HepG2 (cell line): ENCODE data around the gene KRTAP5-6. TPM values are rescaled to one million over a fixed set of nuclear protein-coding genes. Genes with fewer than 3 reads are reported as not detected.
A peak's percentile ranks its signal among the peaks of the same experiment; 100 is the strongest.

Experiments
- BRF2 ChIP-seq: sonication (generic); formaldehyde crosslinking; IDR thresholded peaks from 2 replicates; pipeline ENCODE4 v1.8.1; 2022; ENCODE audit warnings: mild to moderate bottlenecking, missing genetic modification reagents
- CBX2 ChIP-seq, 2 experiments: fragments of 200-600 bp in 1 of 2; sonication (generic); formaldehyde crosslinking in 1 of 2; IDR thresholded peaks; 2 replicates each; pipeline versions ENCODE4 v1.7.0 to v1.8.1; 2018 to 2022; ENCODE audit warnings: low read depth in 2 of 2, low read length in 1 of 2, mild to moderate bottlenecking in 1 of 2, missing genetic modification reagents in 1 of 2
- CCDC6 ChIP-seq: sonication (generic); formaldehyde crosslinking; IDR thresholded peaks from 2 replicates; pipeline ENCODE4 v1.8.1; 2022; ENCODE audit warnings: mild to moderate bottlenecking, missing genetic modification reagents, moderate library complexity
- ISL2 ChIP-seq: sonication (generic); formaldehyde crosslinking; IDR thresholded peaks from 2 replicates; pipeline ENCODE4 v1.5.0; 2020; ENCODE audit warnings: missing genetic modification reagents
- MAFK ChIP-seq, 2 experiments: IDR thresholded peaks in 1 of 2; conservative IDR thresholded peaks in 1 of 2; 2 replicates each; pipeline ENCODE4 v1.6.1; 2011; ENCODE audit warnings: improper control_type of control experiment in 2 of 2, low read length in 2 of 2
- NFKB2 ChIP-seq: sonication (generic); formaldehyde crosslinking; IDR thresholded peaks from 2 replicates; pipeline ENCODE4 v1.4.0; 2020; ENCODE audit warnings: missing genetic modification reagents, borderline replicate concordance
- NR2F1 ChIP-seq, 2 experiments: fragments of 450-650 bp in 1 of 2; formaldehyde crosslinking in 1 of 2; IDR thresholded peaks; 2 replicates each; pipeline versions ENCODE4 v1.5.0 to v1.6.1; 2016 to 2020; ENCODE audit warnings: mild to moderate bottlenecking in 1 of 2, missing compliant biosample characterization in 1 of 2, missing genetic modification reagents in 1 of 2, moderate library complexity in 1 of 2
- NR2F2 ChIP-seq: IDR thresholded peaks from 2 replicates; pipeline ENCODE4 v1.6.1; 2012; ENCODE audit warnings: low read depth, inconsistent platforms, borderline replicate concordance
- SMC3 ChIP-seq: IDR thresholded peaks from 2 replicates; pipeline ENCODE4 v1.6.1; 2011; ENCODE audit warnings: low read length, improper control_type of control experiment
- SRSF9 ChIP-seq: fragments of 200-400 bp; formaldehyde crosslinking; IDR thresholded peaks from 2 replicates; pipeline ENCODE4 v1.6.1; 2018; ENCODE audit warnings: borderline replicate concordance, mild to moderate bottlenecking, low read depth, low read length; ENCODE audit not compliant: insufficient read depth, poor library complexity, severe bottlenecking
- TBP ChIP-seq: sonication (generic); formaldehyde crosslinking; IDR thresholded peaks from 2 replicates; pipeline ENCODE4 v1.5.0; 2020; ENCODE audit warnings: missing genetic modification reagents
- TFDP2 ChIP-seq: sonication (generic); formaldehyde crosslinking; IDR thresholded peaks from 2 replicates; pipeline ENCODE4 v1.4.0; 2020; ENCODE audit warnings: missing genetic modification reagents
- XRCC5 ChIP-seq: fragments of 200-400 bp; formaldehyde crosslinking; optimal IDR thresholded peaks from 2 replicates; pipeline ENCODE3; 2017; ENCODE audit warnings: mild to moderate bottlenecking, low read length
- ZFP36L1 ChIP-seq: sonication (generic); formaldehyde crosslinking; IDR thresholded peaks from 2 replicates; pipeline ENCODE4 v1.8.0; 2022; ENCODE audit warnings: mild to moderate bottlenecking, missing genetic modification reagents, moderate library complexity
- ZKSCAN1 ChIP-seq: fragments of 150-350 bp; IDR thresholded peaks from 2 replicates; pipeline ENCODE4 v1.6.1; 2014; ENCODE audit warnings: low read length
- ZNF180 ChIP-seq: sonication (generic); formaldehyde crosslinking; IDR thresholded peaks from 2 replicates; pipeline ENCODE4 v1.4.0; 2020; ENCODE audit warnings: low read depth, missing genetic modification reagents, borderline replicate concordance
- ZNF251 ChIP-seq: sonication (generic); formaldehyde crosslinking; IDR thresholded peaks from 2 replicates; pipeline ENCODE4 v1.9.0; 2021; ENCODE audit warnings: mild to moderate bottlenecking, missing genetic modification reagents
- ZNF501 ChIP-seq: sonication (generic); formaldehyde crosslinking; IDR thresholded peaks from 2 replicates; pipeline ENCODE4 v1.5.1; 2020; ENCODE audit warnings: mild to moderate bottlenecking, moderate library complexity, missing genetic modification reagents
- ZNF547 ChIP-seq: sonication (generic); formaldehyde crosslinking; IDR thresholded peaks from 2 replicates; pipeline ENCODE4 v1.5.1; 2020; ENCODE audit warnings: mild to moderate bottlenecking, missing genetic modification reagents
- ZNF589 ChIP-seq: sonication (generic); formaldehyde crosslinking; conservative IDR thresholded peaks from 2 replicates; pipeline ENCODE4 v1.8.0; 2022; ENCODE audit warnings: mild to moderate bottlenecking, moderate library complexity, missing genetic modification reagents
- ZNF704 ChIP-seq: sonication (generic); formaldehyde crosslinking; IDR thresholded peaks from 2 replicates; pipeline ENCODE4 v1.8.1; 2023; ENCODE audit warnings: mild to moderate bottlenecking, inconsistent platforms, moderate library complexity, missing genetic modification reagents, borderline replicate concordance
- ZNF737 ChIP-seq: sonication (generic); formaldehyde crosslinking; IDR thresholded peaks from 2 replicates; pipeline ENCODE4 v1.5.0; 2020; ENCODE audit warnings: missing genetic modification reagents, mild to moderate bottlenecking, borderline replicate concordance
- ZNF777 ChIP-seq: sonication (generic); formaldehyde crosslinking; IDR thresholded peaks from 2 replicates; pipeline ENCODE4 v1.4.0; 2020; ENCODE audit warnings: missing genetic modification reagents
- polyA plus RNA-seq, 8 experiments: library from polyadenylated mRNA; depleted of rRNA in 3 of 8; stranded (reverse) in 7 of 8; unstranded in 1 of 8; fragments of >200 nt; fragmentation: Illumina TruSeq in 4 of 8; extraction: Trizol in 4 of 8; gene quantifications; 2 replicates each; pipeline versions ENCODE4 v1.2.1 to v1.2.3, GENCODE V29; 2011 to 2016; ENCODE audit warnings: low read depth in 4 of 8, missing spikeins in 1 of 8, mixed read lengths in 1 of 8; ENCODE audit not compliant: insufficient read depth in 1 of 8
- total RNA-seq, 5 experiments: library from RNA; depleted of rRNA; stranded (reverse); fragments of >200 nt; fragmentation: Illumina TruSeq; extraction: Trizol; gene quantifications; 2 replicates each; pipeline ENCODE4 v1.2.3, GENCODE V29; 2016; ENCODE audit warnings: low read depth in 1 of 5
- TF ChIP-seq, protein P1 (sequence below): sonication (generic); formaldehyde crosslinking; IDR thresholded peaks from 2 replicates; pipeline ENCODE4 v1.5.0; 2020; ENCODE audit warnings: missing genetic modification reagents, mild to moderate bottlenecking, borderline replicate concordance
- TF ChIP-seq, protein P2 (sequence below): sonication (generic); formaldehyde crosslinking; IDR thresholded peaks from 2 replicates; pipeline ENCODE4 v1.4.0; 2020; ENCODE audit warnings: missing genetic modification reagents

The KRTAP5-6 gene
- total and polyA plus RNA-seq, 2 of the 13 experiments (the other 11 are each of a cell fraction or from before 2014, with no cell fraction given) = not detected

- TF ChIP-seq BRF2 (CRISPR knock-in tag) (0 out of 2 replicates have a peak, but pooled peaks have one; percentile 12), CBX2 (IDR thresholded peaks at IDR 0.05; ENCODE audit: low read depth, low read length) (no peak), CBX2 (CRISPR knock-in tag; IDR thresholded peaks at IDR 0.05; ENCODE audit: low read depth) (no peak), ZNF180 (no peak), ZFP36L1 (CRISPR knock-in tag) (0 out of 2 replicates have a peak, but pooled peaks have one; percentile 58), ZNF547 (CRISPR knock-in tag) (0 out of 2 replicates have a peak, but pooled peaks have one; percentile 44), MAFK (conservative IDR thresholded peaks at IDR 0.05 in 1 of 2, IDR thresholded peaks at IDR 0.05 in 1 of 2; ENCODE audit: low read length in 2 of 2) (no peak), ZNF704 (CRISPR knock-in tag) (no peak), TFDP2 (CRISPR knock-in tag) (no peak), ZNF589 (no peak; the same call in 1 of the 2 replicates), NR2F2 (no peak), ZNF777 (CRISPR knock-in tag) (no peak), CCDC6 (no peak), ZNF251 (CRISPR knock-in tag) (no peak), NR2F1 (CRISPR knock-in tag; IDR thresholded peaks at IDR 0.05) (no peak), NFKB2 (peak; percentile 27; the same call in 1 of the 2 replicates), ISL2 (no peak), ZNF737 (CRISPR knock-in tag) (no peak), SRSF9 (no peak), ZNF501 (CRISPR knock-in tag) (peak; percentile 68; the same call in 1 of the 2 replicates), ZKSCAN1 (no peak), TBP (no peak), SMC3 (peak; percentile 25; the same call in 1 of the 2 replicates), XRCC5 (peak; percentile 92)
- TF ChIP-seq, protein P1, sequence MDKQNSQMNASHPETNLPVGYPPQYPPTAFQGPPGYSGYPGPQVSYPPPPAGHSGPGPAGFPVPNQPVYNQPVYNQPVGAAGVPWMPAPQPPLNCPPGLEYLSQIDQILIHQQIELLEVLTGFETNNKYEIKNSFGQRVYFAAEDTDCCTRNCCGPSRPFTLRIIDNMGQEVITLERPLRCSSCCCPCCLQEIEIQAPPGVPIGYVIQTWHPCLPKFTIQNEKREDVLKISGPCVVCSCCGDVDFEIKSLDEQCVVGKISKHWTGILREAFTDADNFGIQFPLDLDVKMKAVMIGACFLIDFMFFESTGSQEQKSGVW (CRISPR knock-in tag) = no peak
- TF ChIP-seq, protein P2, sequence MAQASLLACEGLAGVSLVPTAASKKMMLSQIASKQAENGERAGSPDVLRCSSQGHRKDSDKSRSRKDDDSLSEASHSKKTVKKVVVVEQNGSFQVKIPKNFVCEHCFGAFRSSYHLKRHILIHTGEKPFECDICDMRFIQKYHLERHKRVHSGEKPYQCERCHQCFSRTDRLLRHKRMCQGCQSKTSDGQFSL = peak; percentile 40; the same call in 1 of the 2 replicates
These were observed 3.5 kb upstream of the KRTAP5-6 start (continued) for GRCh38 chr11:1693327-1694063.
